GM23338 (cell line): ENCODE data around the gene RLF. TPM values are rescaled to one million over a fixed set of nuclear protein-coding genes. Genes with fewer than 3 reads are reported as not detected.
A peak's percentile ranks its signal among the peaks of the same experiment; 100 is the strongest.
"Not testable (repeated sequence)": the region's sequence is repeated elsewhere in the genome, so short reads cannot be mapped to it uniquely, and the experiment has no call there.

Source experiments
- ATAC-seq: fragments of 200-7000 bp; cut with Tn5 transposase; 3 replicates; pipeline ENCODE4 v1.9.1; 2020
- DNase-seq: peaks from one replicate; pipeline ENCODE4 v3.0.0-alpha.2; 2015; ENCODE audit warnings: low spot score
- H2AFZ ChIP-seq: fragments of 200-600 bp; sonication (generic); 2 replicates; pipeline ENCODE4 v1.8.0; 2016; ENCODE audit warnings: antibody characterized with exemption, mild to moderate bottlenecking, moderate library complexity
- H3F3A ChIP-seq: fragments of 200-600 bp; sonication (generic); replicated peaks from 2 replicates; pipeline ENCODE4 v1.8.0; 2017; ENCODE audit warnings: antibody characterized with exemption, mixed run types, low read depth
- H3K27ac ChIP-seq: fragments of 200-600 bp; sonication (generic); 2 replicates; pipeline ENCODE4 v1.6.1; 2016; ENCODE audit warnings: low read depth
- H3K27me3 ChIP-seq: fragments of 200-600 bp; sonication (generic); 2 replicates; pipeline ENCODE4 v1.8.0; 2016; ENCODE audit warnings: mild to moderate bottlenecking, mixed run types, moderate library complexity; ENCODE audit not compliant: insufficient read depth
- H3K36me3 ChIP-seq: fragments of 200-600 bp; sonication (generic); 2 replicates; pipeline ENCODE4 v1.8.0; 2016; ENCODE audit warnings: mild to moderate bottlenecking; ENCODE audit not compliant: insufficient read depth
- H3K4me1 ChIP-seq: fragments of 200-600 bp; sonication (generic); 2 replicates; pipeline ENCODE4 v1.8.0; 2016; ENCODE audit warnings: mild to moderate bottlenecking, moderate library complexity; ENCODE audit not compliant: insufficient read depth
- H3K4me2 ChIP-seq: fragments of 200-600 bp; sonication (generic); 2 replicates; pipeline ENCODE4 v1.7.1; 2017; ENCODE audit warnings: mixed run types
- H3K4me3 ChIP-seq: fragments of 200-600 bp; sonication (generic); 2 replicates; pipeline ENCODE4 v1.6.1; 2016; ENCODE audit warnings: mixed run types
- H3K79me2 ChIP-seq: fragments of 200-600 bp; sonication (generic); replicated peaks from 2 replicates; pipeline ENCODE4 v1.8.0; 2017; ENCODE audit warnings: mild to moderate bottlenecking; ENCODE audit not compliant: insufficient read depth
- H3K9me2 ChIP-seq: fragments of 200-600 bp; sonication (generic); 2 replicates; pipeline ENCODE4 v1.8.0; 2017; ENCODE audit not compliant: insufficient read depth
- H4K20me1 ChIP-seq: fragments of 200-600 bp; sonication (generic); replicated peaks from 2 replicates; pipeline ENCODE4 v1.8.0; 2017; ENCODE audit warnings: mild to moderate bottlenecking; ENCODE audit not compliant: insufficient read depth
- H3K27ac Mint-ChIP-seq: 2 replicates; pipeline ENCODE4 v1.8.0; 2020; ENCODE audit warnings: inconsistent platforms, mild to moderate bottlenecking, moderate library complexity, mixed read lengths
- H3K27me3 Mint-ChIP-seq: 3 replicates; pipeline ENCODE4 v1.8.0; 2022; ENCODE audit warnings: low read depth, mild to moderate bottlenecking, moderate library complexity, mixed read lengths, inconsistent platforms; ENCODE audit not compliant: insufficient read depth, poor library complexity
- H3K36me3 Mint-ChIP-seq: 3 replicates; pipeline ENCODE4 v1.8.0; 2021; ENCODE audit warnings: low read depth, mild to moderate bottlenecking, inconsistent platforms, moderate library complexity, mixed read lengths
- H3K4me1 Mint-ChIP-seq: 3 replicates; pipeline ENCODE4 v1.8.0; 2020; ENCODE audit warnings: mild to moderate bottlenecking, inconsistent platforms, mixed read lengths
- H3K4me3 Mint-ChIP-seq: 3 replicates; pipeline ENCODE4 v1.8.0; 2021; ENCODE audit warnings: moderate library complexity, mild to moderate bottlenecking, inconsistent platforms, mixed read lengths
- H3K9me3 Mint-ChIP-seq: 3 replicates; pipeline ENCODE4 v1.8.0; 2020; ENCODE audit warnings: moderate library complexity, mild to moderate bottlenecking, inconsistent platforms, mixed read lengths
- EZH2 ChIP-seq: fragments of 200-600 bp; sonication (generic); IDR thresholded peaks from one replicate; pipeline ENCODE4 v1.8.0; 2017; ENCODE audit warnings: antibody characterized with exemption, mild to moderate bottlenecking, low read depth; ENCODE audit not compliant: unreplicated experiment
- JUNB ChIP-seq: IDR thresholded peaks from one replicate; pipeline ENCODE4 v1.6.1; 2016; ENCODE audit warnings: antibody characterized with exemption; ENCODE audit not compliant: unreplicated experiment
- ZNF331 ChIP-seq: fragments of 250-450 bp; sonication (Bioruptor Pico); IDR thresholded peaks from 2 replicates; pipeline ENCODE4 v1.5.0; 2020; ENCODE audit warnings: low read depth, mild to moderate bottlenecking, moderate library complexity
- polyA plus RNA-seq: library from polyadenylated mRNA; unstranded; fragments of >200 nt; fragmentation: Nextera tagmentation; extraction: Ambion mirVana; gene quantifications from 2 replicates; pipeline ENCODE4 v1.2.1, GENCODE V29; 2016
- total RNA-seq: library from RNA; depleted of rRNA; stranded (reverse); fragments of >200 nt; shearing (Covaris generic); gene quantifications from 2 replicates; pipeline ENCODE4 v1.2.3, GENCODE V29; 2014
- TF ChIP-seq, protein P1 (sequence below), 2 experiments: fragments of 200-600 bp in 1 of 2; sonication (generic) in 1 of 2; conservative IDR thresholded peaks; 2 replicates each; pipeline versions ENCODE4 v1.5.1 to v1.6.1; 2016 to 2017; ENCODE audit warnings: antibody characterized with exemption in 2 of 2, low read depth in 2 of 2, mild to moderate bottlenecking in 2 of 2, moderate library complexity in 1 of 2
- TF ChIP-seq, protein P2 (sequence below): IDR thresholded peaks from one replicate; pipeline ENCODE4 v1.6.1; 2018; ENCODE audit warnings: antibody characterized with exemption; ENCODE audit not compliant: unreplicated experiment
- TF ChIP-seq, protein P3 (sequence below): IDR thresholded peaks from 2 replicates; pipeline ENCODE4 v1.6.1; 2016; ENCODE audit warnings: antibody characterized with exemption

Gene RLF
- total and polyA plus RNA-seq, 2 experiments from 2014 or later = 6.6 to 21.1 TPM

DNA sequence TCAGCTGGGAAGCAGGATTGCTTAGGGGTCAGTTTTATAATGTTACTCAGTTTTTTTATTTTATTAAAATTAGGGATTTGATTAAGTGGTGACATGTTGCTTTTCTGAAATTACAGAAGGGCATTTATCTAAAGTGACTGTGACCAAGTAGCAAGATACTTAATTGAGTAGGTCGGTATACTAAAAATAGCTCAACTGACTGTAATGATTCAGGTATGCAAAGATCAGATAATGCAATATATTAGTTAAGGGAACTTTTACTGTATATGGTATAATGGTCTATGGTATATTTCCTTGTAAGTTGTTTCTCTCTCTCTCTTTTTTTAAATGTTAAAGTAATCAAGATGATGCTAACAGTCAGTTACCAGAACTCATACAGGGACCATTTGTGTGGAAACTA is 26.2 kb downstream of the RLF start:
- no peak overlapping the region for H3K27ac Mint-ChIP-seq
- H3K9me3 Mint-ChIP-seq = no peaks in the 10 kb centered on the region
- Histone ChIP-seq H3K4me3 (no peak overlapping the region), H3F3A (no peaks in the 10 kb centered on the region), H3K27ac (no peak overlapping the region), H2AFZ (no peak overlapping the region), H3K4me1 (no peaks in the 10 kb centered on the region), H4K20me1 (peaks cover 25% of the 10 kb centered on the region), H3K27me3 (no peaks in the 10 kb centered on the region), H3K36me3 (peaks cover 10% of the 10 kb centered on the region; the same call in 1 of the 2 replicates), H3K9me2 (no peaks in the 10 kb centered on the region), H3K4me2 (no peak overlapping the region), H3K79me2 (peaks cover 76% of the 10 kb centered on the region)
- no peak for ATAC-seq
- H3K4me1 Mint-ChIP-seq = peaks cover 10% of the 10 kb centered on the region
- H3K4me3 Mint-ChIP-seq = no peak overlapping the region
- H3K27me3 Mint-ChIP-seq = no peaks in the 10 kb centered on the region
- H3K36me3 Mint-ChIP-seq = peaks cover 17% of the 10 kb centered on the region
- no peak for TF ChIP-seq EZH2
- DNase-seq = no peak

DNA sequence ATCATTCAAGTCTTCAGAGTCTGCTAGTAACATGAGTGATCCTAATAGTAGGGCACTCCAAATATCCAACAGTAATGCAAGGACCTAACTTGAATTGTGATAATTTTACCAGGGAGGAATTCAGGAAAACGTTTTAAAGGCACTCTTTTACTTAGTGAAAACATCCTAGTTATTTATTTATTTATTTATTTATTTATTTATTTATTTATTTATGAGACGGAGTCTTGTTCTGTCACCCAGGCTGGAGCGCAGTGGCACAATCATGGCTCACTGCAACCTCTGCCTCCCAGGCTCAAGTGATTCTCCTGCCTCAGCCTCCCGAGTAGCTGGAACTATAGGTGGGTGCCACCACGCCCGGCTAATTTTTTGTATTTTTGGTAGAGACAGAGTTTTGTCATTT is 33.5 kb downstream of the RLF start:
- peaks cover 14% of the 10 kb centered on the region; the same call in 2 of the 3 replicates for H3K36me3 Mint-ChIP-seq
- not testable (repeated sequence) for ATAC-seq, H3K27ac Mint-ChIP-seq, H3K9me2 ChIP-seq, H3K27ac ChIP-seq, H3K27me3 Mint-ChIP-seq, H3K4me3 Mint-ChIP-seq, DNase-seq, H3K4me3 ChIP-seq, H2AFZ ChIP-seq, H3K4me1 Mint-ChIP-seq, H3K79me2 ChIP-seq, H3K9me3 Mint-ChIP-seq, H3K36me3 ChIP-seq, H3K4me2 ChIP-seq, H3K4me1 ChIP-seq, H3K27me3 ChIP-seq, H3F3A ChIP-seq
- H4K20me1 ChIP-seq = peaks cover 10% of the 10 kb centered on the region

DNA sequence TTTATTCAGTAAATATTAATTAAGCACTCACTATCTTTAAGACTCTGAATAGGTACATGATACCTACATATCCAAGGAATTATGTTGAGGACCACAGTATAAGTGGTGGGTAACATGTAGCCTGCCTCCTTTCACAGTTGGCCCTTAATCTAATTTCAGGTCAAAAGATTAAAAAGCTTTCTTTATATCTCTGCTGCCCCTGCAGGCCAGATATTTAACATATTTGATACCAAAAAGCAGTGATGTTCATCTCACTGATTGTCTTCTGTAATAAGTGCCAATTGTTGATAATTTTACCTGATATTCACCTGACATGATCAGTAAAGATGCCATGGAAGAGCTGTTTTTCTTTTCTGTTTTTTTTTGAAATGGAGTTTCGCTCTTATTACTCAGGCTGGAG is 36.5 kb downstream of the RLF start:
- Histone ChIP-seq H3K27ac (no peak overlapping the region), H3K36me3 (no peaks in the 10 kb centered on the region; the same call in 1 of the 2 replicates), H4K20me1 (peaks cover 6% of the 10 kb centered on the region), H2AFZ (no peak overlapping the region), H3K27me3 (no peaks in the 10 kb centered on the region), H3K4me3 (no peak overlapping the region), H3K4me2 (no peak overlapping the region), H3K79me2 (no peaks in the 10 kb centered on the region), H3F3A (no peaks in the 10 kb centered on the region), H3K9me2 (no peaks in the 10 kb centered on the region), H3K4me1 (no peaks in the 10 kb centered on the region)
- DNase-seq = no peak
- H3K27ac Mint-ChIP-seq = no peak overlapping the region
- H3K4me3 Mint-ChIP-seq = no peak overlapping the region
- H3K36me3 Mint-ChIP-seq = peaks cover 6% of the 10 kb centered on the region; the same call in 1 of the 3 replicates
- no peaks in the 10 kb centered on the region for H3K27me3 Mint-ChIP-seq
- no peak for ATAC-seq
- TF ChIP-seq EZH2 = no peak
- TF ChIP-seq, protein P1, sequence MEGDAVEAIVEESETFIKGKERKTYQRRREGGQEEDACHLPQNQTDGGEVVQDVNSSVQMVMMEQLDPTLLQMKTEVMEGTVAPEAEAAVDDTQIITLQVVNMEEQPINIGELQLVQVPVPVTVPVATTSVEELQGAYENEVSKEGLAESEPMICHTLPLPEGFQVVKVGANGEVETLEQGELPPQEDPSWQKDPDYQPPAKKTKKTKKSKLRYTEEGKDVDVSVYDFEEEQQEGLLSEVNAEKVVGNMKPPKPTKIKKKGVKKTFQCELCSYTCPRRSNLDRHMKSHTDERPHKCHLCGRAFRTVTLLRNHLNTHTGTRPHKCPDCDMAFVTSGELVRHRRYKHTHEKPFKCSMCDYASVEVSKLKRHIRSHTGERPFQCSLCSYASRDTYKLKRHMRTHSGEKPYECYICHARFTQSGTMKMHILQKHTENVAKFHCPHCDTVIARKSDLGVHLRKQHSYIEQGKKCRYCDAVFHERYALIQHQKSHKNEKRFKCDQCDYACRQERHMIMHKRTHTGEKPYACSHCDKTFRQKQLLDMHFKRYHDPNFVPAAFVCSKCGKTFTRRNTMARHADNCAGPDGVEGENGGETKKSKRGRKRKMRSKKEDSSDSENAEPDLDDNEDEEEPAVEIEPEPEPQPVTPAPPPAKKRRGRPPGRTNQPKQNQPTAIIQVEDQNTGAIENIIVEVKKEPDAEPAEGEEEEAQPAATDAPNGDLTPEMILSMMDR (conservative IDR thresholded peaks at IDR 0.05; ENCODE audit: low read depth in 2 of 2) = peak in 1 of 2 experiments; percentile 35; a peak in 2 of 4 replicates
- H3K9me3 Mint-ChIP-seq = no peaks in the 10 kb centered on the region
- H3K4me1 Mint-ChIP-seq = no peaks in the 10 kb centered on the region

DNA sequence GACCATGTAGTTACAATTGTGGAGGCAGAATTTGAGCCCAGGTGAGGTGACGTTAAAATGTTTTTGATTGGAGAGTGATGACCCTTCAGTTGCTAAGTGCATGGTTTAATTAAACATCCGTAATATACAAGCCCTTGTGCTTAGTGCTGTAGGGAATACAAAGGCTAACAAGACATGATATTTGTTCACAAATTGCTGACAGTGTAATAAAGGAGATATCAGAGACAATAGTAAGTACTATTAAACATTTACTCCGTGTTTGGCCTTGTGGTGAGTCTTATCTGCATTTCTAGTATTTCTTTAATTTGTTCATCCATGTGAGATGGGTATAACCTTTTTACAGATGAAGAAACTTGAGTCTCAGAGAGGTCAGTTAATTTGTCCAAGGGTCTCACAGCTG is 37.9 kb downstream of the RLF start:
- Histone ChIP-seq H3K4me1 (no peaks in the 10 kb centered on the region), H3F3A (no peaks in the 10 kb centered on the region), H2AFZ (no peak overlapping the region), H3K4me3 (no peak overlapping the region), H3K27me3 (no peaks in the 10 kb centered on the region), H4K20me1 (peaks cover 11% of the 10 kb centered on the region), H3K79me2 (no peaks in the 10 kb centered on the region), H3K4me2 (no peak overlapping the region), H3K27ac (no peak overlapping the region), H3K9me2 (no peaks in the 10 kb centered on the region), H3K36me3 (no peaks in the 10 kb centered on the region)
- no peak for DNase-seq
- Mint-ChIP-seq H3K4me3 (no peak overlapping the region), H3K27me3 (no peaks in the 10 kb centered on the region), H3K9me3 (no peaks in the 10 kb centered on the region), H3K36me3 (peaks cover 10% of the 10 kb centered on the region; the same call in 2 of the 3 replicates), H3K27ac (no peak overlapping the region), H3K4me1 (no peaks in the 10 kb centered on the region)
- ATAC-seq = no peak
- TF ChIP-seq, protein P2, sequence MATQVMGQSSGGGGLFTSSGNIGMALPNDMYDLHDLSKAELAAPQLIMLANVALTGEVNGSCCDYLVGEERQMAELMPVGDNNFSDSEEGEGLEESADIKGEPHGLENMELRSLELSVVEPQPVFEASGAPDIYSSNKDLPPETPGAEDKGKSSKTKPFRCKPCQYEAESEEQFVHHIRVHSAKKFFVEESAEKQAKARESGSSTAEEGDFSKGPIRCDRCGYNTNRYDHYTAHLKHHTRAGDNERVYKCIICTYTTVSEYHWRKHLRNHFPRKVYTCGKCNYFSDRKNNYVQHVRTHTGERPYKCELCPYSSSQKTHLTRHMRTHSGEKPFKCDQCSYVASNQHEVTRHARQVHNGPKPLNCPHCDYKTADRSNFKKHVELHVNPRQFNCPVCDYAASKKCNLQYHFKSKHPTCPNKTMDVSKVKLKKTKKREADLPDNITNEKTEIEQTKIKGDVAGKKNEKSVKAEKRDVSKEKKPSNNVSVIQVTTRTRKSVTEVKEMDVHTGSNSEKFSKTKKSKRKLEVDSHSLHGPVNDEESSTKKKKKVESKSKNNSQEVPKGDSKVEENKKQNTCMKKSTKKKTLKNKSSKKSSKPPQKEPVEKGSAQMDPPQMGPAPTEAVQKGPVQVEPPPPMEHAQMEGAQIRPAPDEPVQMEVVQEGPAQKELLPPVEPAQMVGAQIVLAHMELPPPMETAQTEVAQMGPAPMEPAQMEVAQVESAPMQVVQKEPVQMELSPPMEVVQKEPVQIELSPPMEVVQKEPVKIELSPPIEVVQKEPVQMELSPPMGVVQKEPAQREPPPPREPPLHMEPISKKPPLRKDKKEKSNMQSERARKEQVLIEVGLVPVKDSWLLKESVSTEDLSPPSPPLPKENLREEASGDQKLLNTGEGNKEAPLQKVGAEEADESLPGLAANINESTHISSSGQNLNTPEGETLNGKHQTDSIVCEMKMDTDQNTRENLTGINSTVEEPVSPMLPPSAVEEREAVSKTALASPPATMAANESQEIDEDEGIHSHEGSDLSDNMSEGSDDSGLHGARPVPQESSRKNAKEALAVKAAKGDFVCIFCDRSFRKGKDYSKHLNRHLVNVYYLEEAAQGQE = no peak
- TF ChIP-seq, protein P3, sequence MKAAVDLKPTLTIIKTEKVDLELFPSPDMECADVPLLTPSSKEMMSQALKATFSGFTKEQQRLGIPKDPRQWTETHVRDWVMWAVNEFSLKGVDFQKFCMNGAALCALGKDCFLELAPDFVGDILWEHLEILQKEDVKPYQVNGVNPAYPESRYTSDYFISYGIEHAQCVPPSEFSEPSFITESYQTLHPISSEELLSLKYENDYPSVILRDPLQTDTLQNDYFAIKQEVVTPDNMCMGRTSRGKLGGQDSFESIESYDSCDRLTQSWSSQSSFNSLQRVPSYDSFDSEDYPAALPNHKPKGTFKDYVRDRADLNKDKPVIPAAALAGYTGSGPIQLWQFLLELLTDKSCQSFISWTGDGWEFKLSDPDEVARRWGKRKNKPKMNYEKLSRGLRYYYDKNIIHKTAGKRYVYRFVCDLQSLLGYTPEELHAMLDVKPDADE = no peak
- TF ChIP-seq EZH2 = no peak
- no peak for TF ChIP-seq ZNF331
- TF ChIP-seq JUNB = no peak
